Daoy (cell line): Measurements from ENCODE around the gene TMEM247. TPM values are rescaled to one million over a fixed set of nuclear protein-coding genes. Genes with fewer than 3 reads are reported as not detected.
"Not testable (repeated sequence)": the region's sequence is repeated elsewhere in the genome, so short reads cannot be mapped to it uniquely, and the experiment has no call there.

Source experiments
- DNase-seq: peaks from one replicate; pipeline ENCODE4 v3.0.0-alpha.2; 2015; ENCODE audit warnings: low read depth
- total RNA-seq: library from RNA; depleted of rRNA; stranded (reverse); fragments of >200 nt; shearing (Covaris generic); gene quantifications from 2 replicates; pipeline ENCODE4 v1.2.3, GENCODE V29; 2014

Gene TMEM247
- total RNA-seq, 1 experiment from 2014 or later = not detected

DNA sequence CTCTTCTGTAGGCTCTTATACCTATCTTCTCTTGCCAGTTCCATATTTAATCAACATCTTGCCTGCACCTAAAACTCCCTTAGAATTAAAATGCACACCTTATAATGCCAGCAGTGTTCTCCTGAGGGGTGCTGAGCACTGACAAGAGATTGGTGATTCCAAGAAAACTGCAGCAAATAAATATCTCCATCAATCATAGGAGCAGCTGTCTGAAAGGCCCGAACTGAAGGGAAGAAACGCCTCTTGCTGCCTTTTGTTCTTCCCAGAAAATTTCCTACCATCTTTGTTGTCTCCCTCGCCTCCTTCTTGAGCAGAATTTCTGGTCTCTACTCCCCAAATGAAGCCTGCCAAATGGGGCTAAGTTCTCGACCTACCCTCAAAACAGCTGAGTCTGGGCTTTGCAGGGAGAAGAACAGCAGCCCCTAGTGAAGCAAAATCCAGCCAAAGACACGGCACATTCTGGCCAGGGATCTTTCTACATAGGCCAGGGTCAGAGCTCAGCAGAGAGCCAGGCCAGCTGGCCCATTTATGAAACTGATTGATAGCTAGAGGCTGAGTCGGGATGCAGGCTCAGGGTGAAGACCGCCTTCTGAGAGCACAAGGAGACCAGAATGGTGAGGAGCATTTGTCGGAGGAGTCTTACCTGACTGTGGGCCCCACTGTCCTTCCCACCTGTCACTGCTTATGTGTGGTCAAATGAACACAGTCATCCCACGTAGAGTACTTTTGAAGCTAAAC lies 20.4 kb upstream of the TMEM247 start:
- no peak for DNase-seq

DNA sequence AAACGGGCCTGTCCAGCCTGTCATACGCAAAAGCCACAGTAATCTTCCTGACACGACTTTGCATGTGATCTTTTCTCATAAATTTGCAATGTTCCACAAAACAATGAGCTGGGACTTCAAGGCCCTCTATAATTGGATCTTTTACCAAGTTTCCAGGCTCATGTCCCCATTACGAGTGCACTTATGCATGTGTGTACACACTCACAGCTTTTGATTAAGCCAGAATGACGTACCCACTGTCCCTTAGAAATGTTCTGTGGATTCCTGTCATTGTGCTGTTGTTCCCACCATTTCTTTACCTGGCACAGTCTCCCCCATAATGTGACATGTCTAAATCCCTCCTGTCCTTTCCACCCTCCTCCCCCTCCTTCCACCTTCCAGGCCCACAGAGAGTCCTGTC lies 19.7 kb upstream of the TMEM247 start:
- no peak for DNase-seq

- no peak for DNase-seq
These were observed 19.0 kb upstream of the TMEM247 start for GRCh38 chr2:46460241-46460921.

GRCh38 chr2:46461011-46461674 lies 18.2 kb upstream of the TMEM247 start:
- DNase-seq = peak; percentile 62

DNA sequence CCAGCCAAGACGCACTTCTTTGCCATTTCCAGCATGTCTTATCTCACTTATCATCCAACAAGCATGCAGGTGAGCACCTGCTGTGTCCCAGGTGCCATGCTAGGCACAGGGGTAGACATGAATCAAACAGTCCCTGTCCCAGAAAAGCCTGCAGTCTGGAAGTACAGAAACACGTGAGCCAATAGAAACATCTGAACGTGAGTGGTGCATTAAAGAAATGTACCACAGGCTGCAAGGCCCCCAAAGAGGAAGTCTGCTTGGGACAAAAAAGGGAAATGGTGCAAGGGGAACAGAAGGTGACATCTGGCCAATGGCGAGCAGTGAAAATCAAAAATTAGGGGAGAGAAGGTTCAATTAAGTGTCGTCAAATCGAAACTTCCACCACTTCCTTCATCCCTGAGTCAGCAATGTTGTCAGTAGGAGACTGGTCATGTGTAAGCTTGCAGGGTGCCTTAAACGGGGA lies 17.6 kb upstream of the TMEM247 start:
- no peak for DNase-seq

- DNase-seq = no peak
These were observed 16.4 kb upstream of the TMEM247 start for GRCh38 chr2:46462936-46463335.

GRCh38 chr2:46469116-46469515 lies 10.2 kb upstream of the TMEM247 start:
- DNase-seq = no peak

- DNase-seq = no peak
These were observed 9.7 kb upstream of the TMEM247 start for GRCh38 chr2:46469700-46470099.

DNA sequence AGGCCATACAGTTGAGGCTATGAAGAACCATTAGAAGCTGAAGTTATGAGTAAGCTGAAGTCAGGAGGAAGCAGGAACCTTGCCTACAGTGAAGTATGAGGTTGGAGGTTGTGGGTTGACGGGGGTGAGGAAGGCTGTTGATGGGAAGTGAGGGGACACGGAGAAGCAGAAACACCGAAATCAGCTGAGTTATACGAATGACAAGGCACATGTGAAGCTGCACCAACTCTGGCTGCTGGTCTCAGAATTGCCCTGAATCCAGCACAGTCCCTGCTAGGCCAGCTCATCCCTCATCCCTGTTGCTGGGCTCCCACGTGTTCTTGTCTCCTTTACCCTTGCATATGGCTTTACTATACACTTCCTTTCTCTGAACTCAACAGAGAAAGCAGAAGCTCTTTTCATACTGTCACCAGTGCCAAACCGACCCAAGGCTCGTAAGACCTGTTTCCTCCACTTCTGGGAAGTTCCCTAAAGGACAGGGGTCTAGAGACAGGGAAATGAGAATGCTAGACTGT lies 9.2 kb upstream of the TMEM247 start:
- DNase-seq = no peak

- no peak for DNase-seq
These were observed 8.3 kb upstream of the TMEM247 start for GRCh38 chr2:46471019-46471583.

DNA sequence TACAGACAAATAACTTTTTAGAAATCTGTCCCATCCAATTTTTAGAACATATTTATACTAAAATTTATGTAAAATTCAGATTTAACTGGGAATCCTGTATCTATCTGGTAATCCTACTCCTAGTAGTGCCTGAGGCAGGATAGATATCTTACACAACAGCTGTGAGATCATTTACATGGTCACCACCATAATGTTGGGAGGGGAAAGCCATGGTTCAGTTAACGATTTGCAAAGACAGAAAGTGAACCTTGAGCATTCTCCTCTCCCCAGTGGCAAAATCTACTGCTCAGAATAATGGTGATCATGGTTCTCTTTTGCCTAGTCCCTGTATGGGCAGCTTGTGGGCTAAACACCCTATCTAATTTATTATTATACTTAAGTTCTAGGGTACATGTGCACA lies 7.7 kb upstream of the TMEM247 start:
- no peak for DNase-seq

DNA sequence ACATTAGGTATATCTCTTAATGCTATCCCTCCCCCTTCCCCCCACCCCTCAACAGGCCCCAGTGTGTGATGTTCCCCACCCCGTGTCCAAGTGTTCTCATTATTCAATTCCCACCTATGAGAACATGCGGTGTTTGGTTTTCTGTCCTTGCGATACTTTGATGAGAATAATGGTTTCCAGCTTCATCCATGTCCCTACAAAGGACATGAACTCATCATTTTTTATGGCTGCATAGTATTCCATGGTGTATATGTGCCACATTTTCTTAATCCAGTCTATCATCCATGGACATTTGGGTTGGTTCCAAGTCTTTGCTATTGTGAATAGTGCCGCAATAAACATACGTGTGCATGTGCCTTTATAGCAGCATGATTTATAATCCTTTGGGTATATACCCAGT lies 7.2 kb upstream of the TMEM247 start:
- not testable (repeated sequence) for DNase-seq

DNA sequence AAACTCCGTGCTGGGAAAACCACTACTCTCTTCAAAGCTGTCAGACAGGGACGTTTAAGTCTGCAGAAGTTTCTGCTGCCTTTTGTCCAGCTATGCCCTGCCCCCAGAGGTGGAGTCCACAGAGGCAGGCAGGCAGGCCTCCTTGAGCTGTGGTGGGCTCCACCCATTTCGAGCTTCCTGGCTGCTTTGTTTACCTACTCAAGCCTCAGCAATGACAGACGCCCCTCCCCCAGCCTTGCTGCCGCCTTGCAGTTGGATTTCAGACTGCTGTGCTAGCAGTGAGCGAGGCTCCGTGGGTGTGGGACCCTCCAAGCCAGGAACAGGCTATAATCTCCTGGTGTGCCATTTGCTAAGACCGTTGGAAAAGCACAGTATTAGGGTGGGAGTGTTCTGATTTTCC lies 1.9 kb upstream of the TMEM247 start:
- not testable (repeated sequence) for DNase-seq

DNA sequence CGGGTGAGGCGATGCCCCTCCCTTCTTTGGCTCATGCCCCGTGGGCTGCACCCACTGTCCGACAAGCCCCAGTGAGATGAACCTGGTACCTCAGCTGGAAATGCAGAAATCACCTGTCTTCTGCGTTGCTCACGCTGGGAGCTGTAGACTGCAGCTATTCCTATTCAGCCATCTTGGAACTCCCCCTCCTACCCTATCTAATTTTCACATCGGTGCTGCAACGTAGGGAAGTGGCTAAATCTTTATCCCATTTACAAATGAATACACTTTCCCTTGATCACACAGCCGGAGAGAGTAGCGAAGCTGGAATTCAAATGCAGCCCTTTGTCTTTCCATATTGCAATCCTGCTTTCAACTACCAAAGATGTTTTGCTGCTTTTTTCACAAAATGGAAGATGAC lies 1.4 kb upstream of the TMEM247 start:
- DNase-seq = no peak

DNA sequence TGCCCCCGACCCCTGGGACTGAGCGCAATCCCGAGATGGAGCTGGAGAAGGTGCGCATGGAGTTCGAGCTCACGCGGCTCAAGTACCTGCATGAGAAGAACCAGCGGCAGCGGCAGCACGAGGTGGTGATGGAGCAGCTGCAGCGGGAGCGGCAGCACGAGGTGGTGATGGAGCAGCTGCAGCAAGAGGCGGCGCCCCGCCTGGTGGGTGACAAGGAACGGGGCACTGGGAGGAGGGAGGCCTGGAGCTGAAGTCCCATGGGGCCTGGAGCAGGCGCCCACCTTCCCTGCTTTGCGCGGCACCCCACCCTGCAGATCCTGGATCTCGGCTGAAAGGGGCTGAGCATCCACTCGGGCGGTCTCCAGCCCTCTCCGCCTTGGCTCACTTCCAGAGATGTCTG lies 1.2 kb downstream of the TMEM247 start:
- DNase-seq = no peak

DNA sequence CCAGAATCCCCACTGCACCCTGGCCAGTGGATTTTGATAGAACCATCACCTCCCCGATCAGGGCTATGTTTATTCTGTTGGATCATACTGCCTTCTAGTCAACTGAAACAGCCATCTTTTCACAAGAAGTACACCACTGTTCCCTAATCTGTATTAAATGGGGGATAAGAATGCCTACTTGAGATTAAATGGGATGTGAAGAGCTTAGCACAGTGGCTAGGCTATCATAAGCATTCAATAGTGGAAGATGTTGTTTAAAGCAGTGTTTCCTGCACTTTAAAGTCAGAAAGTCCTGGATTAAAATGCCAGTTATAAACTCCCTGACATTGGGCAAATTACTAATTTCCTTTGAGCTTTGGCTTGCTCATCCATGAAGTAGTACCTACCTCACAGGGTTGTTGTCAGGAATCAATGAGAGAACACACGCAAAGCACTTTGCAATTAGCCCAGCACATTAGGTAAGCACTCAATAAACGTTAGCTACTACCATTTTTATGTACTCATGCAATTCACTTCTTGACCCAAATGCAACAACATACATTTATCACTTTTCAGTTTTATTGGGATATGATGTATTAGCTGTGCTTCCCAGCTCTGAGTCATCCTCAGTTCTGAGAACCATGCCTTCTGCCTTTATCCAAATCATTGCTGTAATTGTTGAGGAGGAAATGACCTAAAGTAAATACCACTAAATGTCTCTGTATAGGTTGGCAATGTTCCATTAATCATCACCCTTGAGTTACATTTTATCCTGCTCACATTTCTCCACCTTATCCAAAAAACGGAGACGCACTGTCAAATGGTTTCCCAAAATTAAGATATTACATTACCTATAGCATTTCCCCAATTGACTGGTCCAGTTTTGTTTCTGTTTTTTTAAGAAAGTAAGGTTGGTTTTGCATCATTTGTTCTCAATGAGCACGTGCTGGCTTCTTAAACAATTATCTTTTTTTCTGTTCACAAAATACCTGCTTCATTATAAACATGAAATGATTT lies 2.1 kb downstream of the TMEM247 start:
- DNase-seq = peak; percentile 85

- no peak for DNase-seq
These were observed 3.1 kb downstream of the TMEM247 start for GRCh38 chr2:46482490-46482889.

DNA sequence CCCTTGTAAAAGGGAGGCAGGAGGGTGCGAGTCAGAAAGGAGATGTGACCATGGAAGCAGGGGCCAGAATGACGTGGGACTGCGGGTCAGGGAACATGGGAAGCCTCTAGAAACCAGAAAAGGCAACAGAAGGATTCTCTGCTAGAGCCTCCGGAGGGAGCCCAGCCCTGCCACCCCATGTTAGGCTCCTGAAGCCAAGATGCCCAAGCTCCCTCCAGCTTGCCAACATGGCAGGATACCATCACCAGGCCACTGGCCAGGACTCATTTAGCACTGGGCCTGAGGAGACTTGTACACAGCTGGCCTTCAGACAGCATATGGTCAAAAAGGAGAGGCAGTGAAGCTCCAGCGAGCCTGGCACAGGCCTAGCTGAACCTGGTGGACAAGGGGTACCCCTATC lies 5.6 kb downstream of the TMEM247 start:
- DNase-seq = no peak

DNA sequence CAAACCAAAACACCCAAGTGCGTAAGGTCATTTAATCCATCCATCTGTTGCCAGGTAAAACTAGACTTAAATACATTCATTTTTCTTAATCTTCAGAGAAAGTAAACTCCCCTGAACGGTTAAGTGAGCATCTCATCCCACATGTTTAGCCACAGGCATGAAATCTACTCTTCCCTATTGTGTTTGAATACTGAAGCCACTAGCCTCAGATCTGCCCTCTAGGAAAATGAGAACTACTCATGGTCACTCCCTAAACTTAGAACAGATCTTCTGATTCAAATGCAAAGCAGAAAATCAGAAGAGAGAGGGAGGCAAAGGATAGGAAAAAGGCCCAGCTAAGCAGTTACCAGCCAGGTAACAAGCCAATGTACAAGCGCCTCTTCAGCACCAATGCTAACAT lies 7.1 kb downstream of the TMEM247 start:
- DNase-seq = no peak

DNA sequence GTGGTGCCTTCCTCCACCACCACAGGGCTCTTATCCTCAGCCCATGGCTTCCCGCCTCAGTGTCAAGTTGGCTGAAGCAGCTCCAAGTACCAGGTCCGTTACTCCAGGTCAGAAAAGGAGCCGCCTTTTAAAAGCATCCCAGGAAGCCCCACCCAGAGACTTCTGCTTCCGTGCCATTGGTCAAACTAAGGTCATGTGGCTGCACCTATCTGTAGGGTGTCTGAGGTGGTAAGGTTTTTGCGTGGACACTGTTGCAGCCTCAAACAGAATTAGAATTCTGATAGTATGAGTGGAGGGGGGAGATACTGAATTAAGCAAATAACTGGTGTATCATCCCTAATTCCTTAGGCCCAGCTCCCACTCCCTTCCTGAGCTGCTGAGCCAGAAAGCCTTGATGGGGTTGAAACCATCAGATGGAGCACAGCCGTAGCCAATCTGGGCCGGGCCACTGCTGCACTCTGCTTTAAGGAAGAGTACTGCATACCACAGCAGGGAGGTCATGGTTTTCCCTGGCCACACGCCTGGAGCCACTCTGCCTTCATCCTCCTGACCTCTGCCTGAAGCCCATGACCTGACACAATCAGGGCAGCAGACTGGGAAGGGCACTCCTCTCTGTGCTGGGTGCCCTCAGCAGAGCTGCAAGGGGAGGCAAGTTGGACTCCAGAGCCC lies 8.4 kb downstream of the TMEM247 start:
- peak; percentile 44 for DNase-seq
